Measurements from ENCODE around the gene PPP1R7.

The PPP1R7 gene

DNA sequence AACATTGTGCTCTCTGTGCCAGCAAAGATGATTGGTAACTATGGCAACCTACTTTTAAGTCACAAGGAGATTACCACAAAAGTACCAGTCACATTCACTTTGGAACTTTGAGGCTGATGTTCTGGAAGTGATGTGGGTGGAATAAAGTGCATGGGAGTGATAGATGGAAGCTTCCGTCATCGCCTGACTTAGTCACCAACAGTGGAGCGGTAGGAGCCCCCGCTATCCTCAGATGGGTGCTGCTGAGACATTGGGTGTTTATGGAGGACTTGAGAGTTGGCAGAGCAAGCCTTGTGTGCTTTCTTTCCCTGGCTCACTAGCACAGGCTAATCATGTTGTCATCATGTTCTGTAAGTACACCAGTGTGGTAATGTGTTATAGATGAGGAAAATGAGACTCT is 4.6 kb downstream of the PPP1R7 start:
- Histone ChIP-seq H3K36me3 (ENCODE audit: insufficient read depth, low read length) (peaks cover 11% of the 10 kb centered on the region; the same call in 1 of the 2 replicates), H3K4me1 (ENCODE audit: insufficient read depth, low read length, poor library complexity, severe bottlenecking) (peaks cover 19% of the 10 kb centered on the region), H3K9ac (ENCODE audit: low read depth, low read length, poor library complexity, severe bottlenecking) (no peak overlapping the region), H3K4me2 (ENCODE audit: low read depth, low read length, poor library complexity, severe bottlenecking) (no peak overlapping the region), H3K79me2 (ENCODE audit: insufficient read depth, low read length) (peaks cover 19% of the 10 kb centered on the region), H3F3A (ENCODE audit: low read depth) (no peaks in the 10 kb centered on the region), H3K27me3 (ENCODE audit: insufficient read depth, low read length, poor library complexity, severe bottlenecking) (no peaks in the 10 kb centered on the region), H2AFZ (ENCODE audit: low read length) (no peak overlapping the region), H3K4me3 (ENCODE audit: low read length, poor library complexity, severe bottlenecking) (no peak overlapping the region), H4K20me1 (ENCODE audit: insufficient read depth, low read length, poor library complexity, severe bottlenecking) (peaks cover 12% of the 10 kb centered on the region), H3K9me3 (ENCODE audit: insufficient read depth, low read depth, low read length) (no peaks in the 10 kb centered on the region), H3K9me2 (replicated peaks; ENCODE audit: low read depth, low read length) (no peaks in the 10 kb centered on the region)
- no peak for TF ChIP-seq EZH2phosphoT487 (IDR thresholded peaks at IDR 0.05; ENCODE audit: borderline replicate concordance)
- TF ChIP-seq, protein P1, sequence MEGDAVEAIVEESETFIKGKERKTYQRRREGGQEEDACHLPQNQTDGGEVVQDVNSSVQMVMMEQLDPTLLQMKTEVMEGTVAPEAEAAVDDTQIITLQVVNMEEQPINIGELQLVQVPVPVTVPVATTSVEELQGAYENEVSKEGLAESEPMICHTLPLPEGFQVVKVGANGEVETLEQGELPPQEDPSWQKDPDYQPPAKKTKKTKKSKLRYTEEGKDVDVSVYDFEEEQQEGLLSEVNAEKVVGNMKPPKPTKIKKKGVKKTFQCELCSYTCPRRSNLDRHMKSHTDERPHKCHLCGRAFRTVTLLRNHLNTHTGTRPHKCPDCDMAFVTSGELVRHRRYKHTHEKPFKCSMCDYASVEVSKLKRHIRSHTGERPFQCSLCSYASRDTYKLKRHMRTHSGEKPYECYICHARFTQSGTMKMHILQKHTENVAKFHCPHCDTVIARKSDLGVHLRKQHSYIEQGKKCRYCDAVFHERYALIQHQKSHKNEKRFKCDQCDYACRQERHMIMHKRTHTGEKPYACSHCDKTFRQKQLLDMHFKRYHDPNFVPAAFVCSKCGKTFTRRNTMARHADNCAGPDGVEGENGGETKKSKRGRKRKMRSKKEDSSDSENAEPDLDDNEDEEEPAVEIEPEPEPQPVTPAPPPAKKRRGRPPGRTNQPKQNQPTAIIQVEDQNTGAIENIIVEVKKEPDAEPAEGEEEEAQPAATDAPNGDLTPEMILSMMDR (conservative IDR thresholded peaks at IDR 0.05; ENCODE audit: low read length): no peak

DNA sequence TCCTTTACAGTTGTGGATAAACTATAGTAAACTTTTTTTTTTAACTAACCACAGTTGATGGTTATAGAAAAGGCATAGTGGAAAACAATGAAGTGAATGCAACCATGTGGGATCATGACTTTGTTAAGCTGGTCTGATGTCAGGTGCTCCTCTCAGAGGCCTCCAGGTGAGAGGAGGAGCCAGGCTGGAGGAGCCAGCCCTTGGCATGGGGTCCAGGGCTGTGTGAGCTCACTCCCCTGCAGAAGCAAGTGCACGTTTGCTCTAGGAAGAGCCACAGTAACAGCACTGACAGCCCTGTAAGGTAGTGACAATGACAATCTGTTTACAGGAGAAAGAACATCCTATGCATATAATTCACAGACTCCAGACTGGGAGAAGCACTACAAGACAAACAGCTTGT is 5.7 kb downstream of the PPP1R7 start:
- TF ChIP-seq, protein P1 (conservative IDR thresholded peaks at IDR 0.05; ENCODE audit: low read length): no peak
- TF ChIP-seq EZH2phosphoT487 (IDR thresholded peaks at IDR 0.05; ENCODE audit: borderline replicate concordance): no peak
- Histone ChIP-seq H3K4me3 (ENCODE audit: low read length, poor library complexity, severe bottlenecking) (no peak overlapping the region), H3K4me1 (ENCODE audit: insufficient read depth, low read length, poor library complexity, severe bottlenecking) (peaks cover 18% of the 10 kb centered on the region), H3K9ac (ENCODE audit: low read depth, low read length, poor library complexity, severe bottlenecking) (no peak overlapping the region), H3K9me3 (ENCODE audit: insufficient read depth, low read depth, low read length) (no peaks in the 10 kb centered on the region), H4K20me1 (ENCODE audit: insufficient read depth, low read length, poor library complexity, severe bottlenecking) (peaks cover 10% of the 10 kb centered on the region), H3F3A (ENCODE audit: low read depth) (no peaks in the 10 kb centered on the region), H3K36me3 (ENCODE audit: insufficient read depth, low read length) (peaks cover 17% of the 10 kb centered on the region; the same call in 1 of the 2 replicates), H2AFZ (ENCODE audit: low read length) (no peak overlapping the region), H3K9me2 (replicated peaks; ENCODE audit: low read depth, low read length) (no peaks in the 10 kb centered on the region), H3K79me2 (ENCODE audit: insufficient read depth, low read length) (peaks cover 14% of the 10 kb centered on the region), H3K27me3 (ENCODE audit: insufficient read depth, low read length, poor library complexity, severe bottlenecking) (no peaks in the 10 kb centered on the region), H3K4me2 (ENCODE audit: low read depth, low read length, poor library complexity, severe bottlenecking) (no peak overlapping the region)

DNA sequence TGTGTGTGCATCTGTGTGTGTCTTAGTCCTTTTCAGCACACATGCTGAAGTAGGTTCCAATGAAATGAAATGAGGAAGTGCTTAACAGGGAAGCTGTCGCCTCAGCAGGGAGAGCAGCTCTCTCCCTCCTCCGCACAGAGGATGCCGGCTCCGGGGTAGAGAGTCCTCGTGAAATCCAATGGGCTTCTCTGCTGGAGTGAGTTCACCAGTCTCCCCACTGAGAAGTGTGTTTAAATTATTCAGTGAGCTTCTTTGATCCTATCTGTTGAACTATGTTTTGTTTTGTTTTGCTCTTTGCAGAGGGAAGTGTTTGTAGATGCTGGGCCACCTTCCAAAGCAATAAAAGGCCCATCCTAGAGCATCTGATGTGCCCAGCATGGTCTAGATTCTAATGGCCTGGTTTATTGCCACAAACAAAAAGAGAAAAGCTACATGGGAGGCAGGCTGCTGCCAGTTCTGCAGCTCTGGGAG is 6.7 kb downstream of the PPP1R7 start:
- Histone ChIP-seq H3K9me3 (ENCODE audit: insufficient read depth, low read depth, low read length) (no peaks in the 10 kb centered on the region), H3K4me1 (ENCODE audit: insufficient read depth, low read length, poor library complexity, severe bottlenecking) (peaks cover 7% of the 10 kb centered on the region), H3K9me2 (replicated peaks; ENCODE audit: low read depth, low read length) (no peaks in the 10 kb centered on the region), H3K4me2 (ENCODE audit: low read depth, low read length, poor library complexity, severe bottlenecking) (no peak overlapping the region), H3F3A (ENCODE audit: low read depth) (no peaks in the 10 kb centered on the region), H3K36me3 (ENCODE audit: insufficient read depth, low read length) (peaks cover 17% of the 10 kb centered on the region; the same call in 1 of the 2 replicates), H3K79me2 (ENCODE audit: insufficient read depth, low read length) (peaks cover 3% of the 10 kb centered on the region; the same call in 1 of the 2 replicates), H3K27me3 (ENCODE audit: insufficient read depth, low read length, poor library complexity, severe bottlenecking) (no peaks in the 10 kb centered on the region), H3K4me3 (ENCODE audit: low read length, poor library complexity, severe bottlenecking) (no peak overlapping the region), H2AFZ (ENCODE audit: low read length) (no peak overlapping the region), H3K9ac (ENCODE audit: low read depth, low read length, poor library complexity, severe bottlenecking) (no peak overlapping the region), H4K20me1 (ENCODE audit: insufficient read depth, low read length, poor library complexity, severe bottlenecking) (peaks cover 3% of the 10 kb centered on the region)
- TF ChIP-seq, protein P1 (conservative IDR thresholded peaks at IDR 0.05; ENCODE audit: low read length): no peak
- TF ChIP-seq EZH2phosphoT487 (IDR thresholded peaks at IDR 0.05; ENCODE audit: borderline replicate concordance): no peak

Data from Loucy (cell line).